Sciatic nerve (tissue), 2 donors: ENCODE measurements around the gene PDPR. TPM values are rescaled to one million over a fixed set of nuclear protein-coding genes. Genes with fewer than 3 reads are reported as not detected.
"Not testable (repeated sequence)": the region's sequence is repeated elsewhere in the genome, so short reads cannot be mapped to it uniquely, and the experiment has no call there.

Experiments
- ATAC-seq: fragments of 200-7000 bp; cut with Tn5 transposase; one replicate; pipeline ENCODE4 v1.9.1; 2020; ENCODE audit warnings: mild to moderate bottlenecking, moderate library complexity
- DNase-seq: peaks from one replicate; pipeline ENCODE4 v3.0.0-alpha.2; 2020; ENCODE audit warnings: low spot score
- intact Hi-C: fragments of 100-400 bp; cut with DNase I; formaldehyde crosslinking; loops from one replicate; pipeline ENCODE4 v1.14.2; 2022
- total RNA-seq: library from RNA; stranded (reverse); fragmentation: NEBNext Ultra II Directional; extraction: Animal tissue kit (Norgen Biotek cat#: 25700); gene quantifications from one replicate; pipeline ENCODE4 v1.2.1, GENCODE V29; 2021
- donor health status: DM: no; HTN: no; CAD: no.
- donor health status: DM: no; HTN: no; CAD: no.

Gene PDPR
- total RNA-seq, 1 donor from 2014 or later = 35.7 TPM

GRCh38 chr16:70198230-70198629, 84.1 kb downstream of the PDPR start:
- intact Hi-C loops, DNase-seq, ATAC-seq: not testable (repeated sequence)

- intact Hi-C loops, DNase-seq: not testable (repeated sequence)
- peak; percentile 47 for ATAC-seq
Measured at GRCh38 chr16:70198666-70199065, 84.5 kb downstream of the PDPR start.

- DNase-seq, intact Hi-C loops, ATAC-seq: not testable (repeated sequence)
Measured at GRCh38 chr16:70199170-70199569, 85.0 kb downstream of the PDPR start.

GRCh38 chr16:70200063-70200462, 85.9 kb downstream of the PDPR start:
- ATAC-seq, intact Hi-C loops: not testable (repeated sequence)

GRCh38 chr16:70203508-70203907, 89.4 kb downstream of the PDPR start:
- intact Hi-C loops, ATAC-seq, DNase-seq: not testable (repeated sequence)

More at GRCh38 chr16:70200063-70200462, 85.9 kb downstream of the PDPR start:
- not testable (repeated sequence) for DNase-seq

- DNase-seq, ATAC-seq, intact Hi-C loops: not testable (repeated sequence)
Measured at GRCh38 chr16:70204010-70204409, 89.9 kb downstream of the PDPR start.

- intact Hi-C loops, ATAC-seq: not testable (repeated sequence)
Measured at GRCh38 chr16:70204668-70205405, 90.7 kb downstream of the PDPR start.

GRCh38 chr16:70206382-70206781, 92.2 kb downstream of the PDPR start:
- intact Hi-C loops, DNase-seq, ATAC-seq: not testable (repeated sequence)

More at GRCh38 chr16:70204668-70205405, 90.7 kb downstream of the PDPR start:
- not testable (repeated sequence) for DNase-seq

Other genes starting within 250 kb of the PDPR start
- 1.2 TPM for gene CLEC18A, start 163.0 kb upstream of the PDPR start, total RNA-seq
- gene CLEC18C, start 59.5 kb downstream of the PDPR start, total RNA-seq = 0.58 TPM
- gene EXOSC6, start 137.6 kb downstream of the PDPR start, total RNA-seq = 17.5 TPM
- 73.3 TPM for gene AARS1, start 175.2 kb downstream of the PDPR start, total RNA-seq
- 22.1 TPM for gene DDX19B, start 184.9 kb downstream of the PDPR start, total RNA-seq
- gene DDX19A, start 232.6 kb downstream of the PDPR start, total RNA-seq = 37.3 TPM